K562 (cell line): Measurements from ENCODE around the gene HSDL2. TPM values are rescaled to one million over a fixed set of nuclear protein-coding genes. Genes with fewer than 3 reads are reported as not detected.

Experiments used
- ATAC-seq: fragments of 200-7000 bp; cut with Tn5 transposase; 3 replicates; pipeline ENCODE4 v1.9.1; 2020; ENCODE audit warnings: moderate library complexity
- BruUV-seq: library from RNA; stranded (reverse); fragments of 400-500 nt; replicated peaks from 2 replicates; lab custom pipeline; 2021; lab: Mats Ljungman, UMichigan
- CTCF ChIA-PET: fragments of 300-600 bp; formaldehyde crosslinking; extraction: SDS; loops from one replicate; lab custom pipeline; 2021; ENCODE audit warnings: low intra/inter-chr PET ratio; lab: Yijun Ruan, JAX
- POLR2A ChIA-PET: fragments of 300-600, 350-650 bp; sonication (Branson Sonifier 250); formaldehyde crosslinking; extraction: SDS; loops from one replicate; lab custom pipeline; 2021; ENCODE audit warnings: antibody characterized with exemption, inconsistent platforms; lab: Yijun Ruan, JAX
- DNase-seq, 4 experiments: peaks; one replicate each; pipeline versions ENCODE4 v3.0.0 to v3.0.0-alpha.2; 2011 to 2018; ENCODE audit warnings: low spot score in 3 of 4, mixed read lengths in 3 of 4; ENCODE audit errors: extremely low read depth in 1 of 4
- FAIRE-seq: peaks from 2 replicates; lab custom pipeline; 2011; peaks lifted over from hg19 to GRCh38; lab: Jason Lieb, UNC
- H2AFZ ChIP-seq: 2 replicates; pipeline ENCODE4 v1.6.0; 2011; ENCODE audit warnings: low read depth, low read length, control low read depth, inconsistent platforms
- H3K27ac ChIP-seq: fragments of 200-600 bp; 3 replicates; pipeline ENCODE4 v1.8.0; 2011; ENCODE audit warnings: low read depth, mild to moderate bottlenecking, control low read depth, inconsistent platforms, low read length, moderate library complexity, mixed read lengths; ENCODE audit errors: extremely low read depth
- H3K27me3 ChIP-seq, 2 experiments: fragments of 300-600 bp in 1 of 2; 2 replicates in 1 of 2; 3 replicates in 1 of 2; pipeline versions ENCODE4 v1.6.0 to v1.8.0; 2011; ENCODE audit warnings: inconsistent platforms in 2 of 2, low read length in 2 of 2, mild to moderate bottlenecking in 1 of 2, mixed read lengths in 1 of 2, moderate library complexity in 1 of 2; ENCODE audit not compliant: control insufficient read depth in 2 of 2, insufficient read depth in 2 of 2
- H3K36me3 ChIP-seq: fragments of 300-600 bp; 3 replicates; pipeline ENCODE4 v1.8.0; 2011; ENCODE audit warnings: mild to moderate bottlenecking, low read length, inconsistent platforms; ENCODE audit not compliant: control insufficient read depth, insufficient read depth
- H3K4me1 ChIP-seq, 2 experiments: fragments of 200-600 bp in 1 of 2; replicated peaks in 1 of 2; 2 replicates in 1 of 2; 3 replicates in 1 of 2; pipeline versions ENCODE4 v1.5.1 to v1.8.0; 2011; ENCODE audit warnings: inconsistent platforms in 2 of 2, low read length in 2 of 2, mild to moderate bottlenecking in 1 of 2, mixed read lengths in 1 of 2, moderate library complexity in 1 of 2; ENCODE audit not compliant: control insufficient read depth in 2 of 2, insufficient read depth in 2 of 2
- H3K4me2 ChIP-seq: 2 replicates; pipeline ENCODE4 v1.6.1; 2011; ENCODE audit warnings: low read length, control low read depth, inconsistent platforms, mixed read lengths; ENCODE audit not compliant: insufficient read depth
- H3K4me3 ChIP-seq: fragments of 200-600 bp; sonication (generic), shearing (Covaris generic); 2 replicates; pipeline ENCODE4 v1.5.1; 2016; ENCODE audit warnings: control low read depth, inconsistent platforms
- H3K79me2 ChIP-seq: fragments of 200-600 bp; 3 replicates; pipeline ENCODE4 v1.8.0; 2011; ENCODE audit warnings: low read length, inconsistent platforms; ENCODE audit not compliant: control insufficient read depth, insufficient read depth
- H3K9ac ChIP-seq, 2 experiments: 2 replicates each; pipeline versions ENCODE4 v1.6.0 to v1.6.1; 2011; ENCODE audit warnings: low read depth in 2 of 2, low read length in 2 of 2, control low read depth in 1 of 2, inconsistent platforms in 1 of 2, mild to moderate bottlenecking in 1 of 2, mixed read lengths in 1 of 2; ENCODE audit not compliant: insufficient read depth in 1 of 2
- H3K9me1 ChIP-seq: one replicate; pipeline ENCODE4 v1.6.0; 2011; ENCODE audit warnings: inconsistent platforms, mild to moderate bottlenecking, low read length, moderate library complexity; ENCODE audit not compliant: control insufficient read depth, insufficient read depth
- H3K9me3 ChIP-seq: replicated peaks from 2 replicates; pipeline ENCODE4 v1.5.1; 2011; ENCODE audit warnings: low read depth, low read length, inconsistent platforms; ENCODE audit not compliant: control insufficient read depth, insufficient read depth
- H4K20me1 ChIP-seq: replicated peaks from 2 replicates; pipeline ENCODE4 v1.6.1; 2011; ENCODE audit warnings: low read length, inconsistent platforms, mixed read lengths; ENCODE audit not compliant: control insufficient read depth, insufficient read depth
- BRD9 ChIP-seq: fragments of 450-650 bp; IDR thresholded peaks from 2 replicates; pipeline ENCODE4 v1.6.1; 2018; ENCODE audit warnings: low read depth; ENCODE audit not compliant: partially characterized antibody
- EGR1 ChIP-seq: fragments of 450-650 bp; conservative IDR thresholded peaks from 2 replicates; pipeline ENCODE4 v1.6.1; 2017; ENCODE audit warnings: mild to moderate bottlenecking
- HMG20B ChIP-seq: fragments of 250-450 bp; sonication (Bioruptor Pico); IDR thresholded peaks from 2 replicates; pipeline ENCODE4 v1.5.0; 2021; ENCODE audit warnings: mild to moderate bottlenecking
- JUNB ChIP-seq: fragments of 450-650 bp; formaldehyde crosslinking; conservative IDR thresholded peaks from 2 replicates; pipeline ENCODE4 v1.4.0; 2020; ENCODE audit warnings: mild to moderate bottlenecking
- KDM5B ChIP-seq: fragments of 200-600 bp; sonication (generic); IDR thresholded peaks from 2 replicates; pipeline ENCODE4 v1.6.1; 2012; ENCODE audit warnings: low read depth, mild to moderate bottlenecking, moderate library complexity, low read length, control low read depth, inconsistent platforms; ENCODE audit not compliant: insufficient replicate concordance
- MTA3 ChIP-seq: fragments of 450-650 bp; formaldehyde crosslinking; IDR thresholded peaks from 2 replicates; pipeline ENCODE4 v1.6.1; 2017; ENCODE audit warnings: mild to moderate bottlenecking, borderline replicate concordance
- PHF21A ChIP-seq: fragments of 450-650 bp; IDR thresholded peaks from 2 replicates; pipeline ENCODE4 v1.6.1; 2017; ENCODE audit warnings: low read depth, borderline replicate concordance
- RBM15 ChIP-seq: fragments of 200-400 bp; formaldehyde crosslinking; IDR thresholded peaks from 2 replicates; pipeline ENCODE4 v1.6.1; 2018; ENCODE audit warnings: mild to moderate bottlenecking, low read length, moderate library complexity; ENCODE audit not compliant: insufficient read depth
- RFX1 ChIP-seq: fragments of 450-650 bp; IDR thresholded peaks from 2 replicates; pipeline ENCODE4 v1.6.1; 2016; ENCODE audit warnings: mild to moderate bottlenecking, moderate library complexity
- RFX5 ChIP-seq: IDR thresholded peaks from 2 replicates; pipeline ENCODE4 v1.6.1; 2011; ENCODE audit warnings: low read depth, mild to moderate bottlenecking, improper control_type of control experiment, low read length
- SAFB ChIP-seq: fragments of 200-400 bp; formaldehyde crosslinking; IDR thresholded peaks from 2 replicates; pipeline ENCODE4 v1.6.1; 2017; ENCODE audit warnings: low read depth, low read length, borderline replicate concordance
- XRCC5 ChIP-seq: fragments of 200-400 bp; formaldehyde crosslinking; IDR thresholded peaks from 2 replicates; pipeline ENCODE4 v1.6.1; 2017; ENCODE audit warnings: low read depth, mild to moderate bottlenecking, low read length
- ZBTB7A ChIP-seq: IDR thresholded peaks from 2 replicates; pipeline ENCODE4 v1.6.1; 2011; ENCODE audit warnings: low read depth, mild to moderate bottlenecking, low read length, moderate library complexity, borderline replicate concordance; ENCODE audit not compliant: control insufficient read depth
- ZNF146 ChIP-seq: IDR thresholded peaks from one replicate; pipeline ENCODE4 v1.6.1; 2018; ENCODE audit warnings: missing compliant biosample characterization; ENCODE audit not compliant: unreplicated experiment
- ZNF740 ChIP-seq, 3 experiments: fragments of 200-800 bp in 1 of 3; sonication (Bioruptor generic) in 1 of 3; sonication (generic) in 1 of 3; formaldehyde crosslinking in 1 of 3; IDR thresholded peaks; 2 replicates each; pipeline versions ENCODE4 v1.6.1 to v1.8.0; 2016 to 2022; ENCODE audit warnings: mild to moderate bottlenecking in 2 of 3, missing compliant biosample characterization in 2 of 3, missing genetic modification characterization in 2 of 3, missing genetic modification reagents in 1 of 3
- WGBS: fragments of 100-300 bp; shearing (Covaris generic); methylation state at CpG from one replicate; pipeline ENCODE4 v1.1.6; 2016; ENCODE audit warnings: low coverage, mixed read lengths; ENCODE audit not compliant: insufficient coverage; ENCODE audit errors: missing lambda C conversion rate; 5-methylcytosine and 5-hydroxymethylcytosine counted together
- in situ Hi-C: fragments of 300-500 bp; cut with MboI; formaldehyde crosslinking; loops from 4 replicates; pipeline ENCODE4 v1.15.0; 2018; ENCODE audit warnings: inconsistent platforms, mixed read lengths
- intact Hi-C: fragments of 100-400 bp; cut with micrococcal nuclease; formaldehyde crosslinking; loops from 2 replicates; pipeline ENCODE4 v1.14.2; 2022
- polyA plus RNA-seq, 8 experiments: library from polyadenylated mRNA; depleted of rRNA in 4 of 8; stranded (reverse) in 5 of 8; unstranded in 3 of 8; fragments of >200 nt; fragmentation: Nextera tagmentation in 2 of 8; fragmentation: Illumina TruSeq in 1 of 8; extraction: Ambion mirVana in 2 of 8; extraction: Trizol in 1 of 8; gene quantifications; 2 replicates each; pipeline versions ENCODE4 v1.2.1 to v1.2.3, GENCODE V29; 2011 to 2014; ENCODE audit warnings: inconsistent platforms in 1 of 8, missing spikeins in 1 of 8
- total RNA-seq, 7 experiments: library from RNA; depleted of rRNA in 6 of 7; stranded (reverse); fragments of >200 nt in 6 of 7; fragmentation: Illumina TruSeq in 2 of 7; extraction: Trizol in 2 of 7; gene quantifications; 2 replicates each; pipeline versions ENCODE4 v1.2.1 to v1.2.3, GENCODE V29; 2011 to 2021; ENCODE audit warnings: low replicate concordance in 1 of 7
- TF ChIP-seq, protein P1 (sequence below), 2 experiments: IDR thresholded peaks; 2 replicates each; pipeline ENCODE4 v1.6.1; 2012; ENCODE audit warnings: improper control_type of control experiment in 2 of 2, low read depth in 2 of 2, low read length in 2 of 2, borderline replicate concordance in 1 of 2
- TF ChIP-seq, protein P2 (sequence below): fragments of 250-450 bp; sonication (Bioruptor Pico); IDR thresholded peaks from 2 replicates; pipeline ENCODE4 v1.5.0; 2021

Gene HSDL2
- total and polyA plus RNA-seq, 9 of the 15 experiments (the other 6 are each of a cell fraction or from before 2014, with no cell fraction given) = 22.8 to 74.1 (median 35.6) TPM

DNA sequence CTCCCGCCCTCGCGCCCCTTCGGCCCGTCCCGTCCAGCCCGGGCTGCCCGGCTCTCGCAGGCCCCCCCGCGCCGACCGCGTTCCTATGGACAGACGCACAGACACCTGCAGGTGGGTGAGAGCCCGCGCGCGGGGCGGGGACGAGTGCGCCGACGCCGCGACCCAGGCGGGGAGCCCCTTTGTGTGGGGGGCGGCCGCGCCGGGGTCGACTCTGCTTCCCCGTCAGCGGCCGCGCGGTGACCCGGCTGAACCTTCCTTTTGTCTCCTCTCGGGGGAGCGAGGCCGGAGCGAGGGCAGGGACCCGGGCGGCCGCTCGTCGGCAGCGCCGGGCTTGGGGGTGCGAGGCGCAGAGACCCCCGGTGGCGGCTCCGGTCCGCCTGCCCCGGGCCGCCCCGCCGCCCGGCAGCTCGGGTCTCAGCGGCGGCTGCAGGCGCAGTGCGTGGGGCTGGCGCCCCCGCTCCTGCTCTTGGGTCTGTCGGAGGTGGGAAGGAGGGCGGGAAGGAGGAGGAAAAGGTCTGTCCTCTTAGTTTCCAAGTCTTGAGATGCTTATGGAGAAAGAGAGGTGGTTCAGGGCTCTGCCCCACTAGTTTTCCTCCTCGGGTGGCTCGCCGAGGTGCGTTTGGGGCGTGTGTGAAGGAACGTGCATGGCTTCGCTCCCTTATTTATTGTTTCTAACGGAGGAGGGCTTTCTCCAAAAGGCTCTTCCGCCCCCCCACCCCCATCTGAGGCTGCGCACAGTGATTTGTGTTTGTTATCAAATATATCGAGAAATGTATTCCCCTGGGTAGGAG, 107.3 kb downstream of the HSDL2 start:
- 0 out of 2 replicates have a peak, but pooled peaks cover 4% of the 10 kb centered on the region for H4K20me1 ChIP-seq
- H3K4me3 ChIP-seq = peak overlapping the region; percentile 85
- ATAC-seq (peak; percentile 62), FAIRE-seq (no peak), DNase-seq (peak; percentile 44 to 73 (median 53))
- H3K36me3 ChIP-seq = peaks cover 9% of the 10 kb centered on the region
- intact Hi-C loops (no loop called here), in situ Hi-C loops (no loop called here)
- peak overlapping the region; percentile 70 to 92 for H3K9ac ChIP-seq
- BruUV-seq = no TSS peak
- ChIA-PET POLR2A (interaction anchor here (0.7 to 2.8 kb wide), 10 partner anchors 9 to 292 kb away, joined by 3 to 27 read pairs (median 4); no protein-coding TSS in a partner anchor), CTCF (no interaction called here)
- peak overlapping the region; percentile 75 for H3K27ac ChIP-seq
- peak overlapping the region; percentile 92 for H3K4me2 ChIP-seq
- peaks cover 70% of the 10 kb centered on the region for H3K79me2 ChIP-seq
- H3K9me3 ChIP-seq = no peaks in the 10 kb centered on the region
- no peaks in the 10 kb centered on the region for H3K27me3 ChIP-seq
- under 1% methylated on average over 60 of the region's 80 CpGs for WGBS
- H3K9me1 ChIP-seq = no peaks in the 10 kb centered on the region
- H3K4me1 ChIP-seq = peaks cover 6 to 32% of the 10 kb centered on the region in 2 experiments; a peak in 4 of 5 replicates
- H2AFZ ChIP-seq = peak overlapping the region; percentile 84
- TF ChIP-seq RFX1 (no peak), PHF21A (no peak; the same call in 1 of the 2 replicates), KDM5B (no peak), RBM15 (no peak), SAFB (no peak), HMG20B (CRISPR knock-in tag) (no peak), MTA3 (no peak; the same call in none of the 2 replicates), ZNF740 (CRISPR knock-in tag; IDR thresholded peaks at IDR 0.05) (peak; percentile 93), ZNF740 (tag; IDR thresholded peaks at IDR 0.05) (peak in 1 of 2 experiments; percentile 91; a peak in 2 of 4 replicates), RFX5 (no peak), JUNB (no peak), ZNF146 (CRISPR knock-in tag) (no peak), XRCC5 (no peak), EGR1 (peak; percentile 69), ZBTB7A (peak; percentile 94; the same call in 1 of the 2 replicates), BRD9 (no peak)
- TF ChIP-seq, protein P1, sequence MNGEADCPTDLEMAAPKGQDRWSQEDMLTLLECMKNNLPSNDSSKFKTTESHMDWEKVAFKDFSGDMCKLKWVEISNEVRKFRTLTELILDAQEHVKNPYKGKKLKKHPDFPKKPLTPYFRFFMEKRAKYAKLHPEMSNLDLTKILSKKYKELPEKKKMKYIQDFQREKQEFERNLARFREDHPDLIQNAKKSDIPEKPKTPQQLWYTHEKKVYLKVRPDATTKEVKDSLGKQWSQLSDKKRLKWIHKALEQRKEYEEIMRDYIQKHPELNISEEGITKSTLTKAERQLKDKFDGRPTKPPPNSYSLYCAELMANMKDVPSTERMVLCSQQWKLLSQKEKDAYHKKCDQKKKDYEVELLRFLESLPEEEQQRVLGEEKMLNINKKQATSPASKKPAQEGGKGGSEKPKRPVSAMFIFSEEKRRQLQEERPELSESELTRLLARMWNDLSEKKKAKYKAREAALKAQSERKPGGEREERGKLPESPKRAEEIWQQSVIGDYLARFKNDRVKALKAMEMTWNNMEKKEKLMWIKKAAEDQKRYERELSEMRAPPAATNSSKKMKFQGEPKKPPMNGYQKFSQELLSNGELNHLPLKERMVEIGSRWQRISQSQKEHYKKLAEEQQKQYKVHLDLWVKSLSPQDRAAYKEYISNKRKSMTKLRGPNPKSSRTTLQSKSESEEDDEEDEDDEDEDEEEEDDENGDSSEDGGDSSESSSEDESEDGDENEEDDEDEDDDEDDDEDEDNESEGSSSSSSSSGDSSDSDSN (IDR thresholded peaks at IDR 0.05; ENCODE audit: borderline replicate concordance in 1 of 2, low read depth in 2 of 2, low read length in 2 of 2) = peak; percentile 74 to 78
- TF ChIP-seq, protein P2, sequence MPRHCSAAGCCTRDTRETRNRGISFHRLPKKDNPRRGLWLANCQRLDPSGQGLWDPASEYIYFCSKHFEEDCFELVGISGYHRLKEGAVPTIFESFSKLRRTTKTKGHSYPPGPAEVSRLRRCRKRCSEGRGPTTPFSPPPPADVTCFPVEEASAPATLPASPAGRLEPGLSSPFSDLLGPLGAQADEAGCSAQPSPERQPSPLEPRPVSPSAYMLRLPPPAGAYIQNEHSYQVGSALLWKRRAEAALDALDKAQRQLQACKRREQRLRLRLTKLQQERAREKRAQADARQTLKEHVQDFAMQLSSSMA = no peak
